GM19193 (cell line): ENCODE data around the gene SELENOH.

Experiments used
- POLR2A ChIP-seq: IDR thresholded peaks from 4 replicates; pipeline ENCODE4 v1.6.1; 2011; ENCODE audit not compliant: insufficient read depth, insufficient read length; ENCODE audit errors: extremely low read depth

Gene SELENOH

GRCh38 chr11:57741132-57742086, at the start of gene SELENOH:
Gene SELENOH, plus strand, starts transcription at chr11:57741491. Its CDS starts 105 bp downstream, at chr11:57741596.
- TF ChIP-seq POLR2A: peak; percentile 91

- TF ChIP-seq POLR2A: no peak
These were observed 42.4 kb upstream of the SELENOH start for GRCh38 chr11:57698843-57699365.

- no peak for TF ChIP-seq POLR2A
These were observed 41.5 kb upstream of the SELENOH start for GRCh38 chr11:57699813-57700212.

GRCh38 chr11:57700425-57700824, 40.9 kb upstream of the SELENOH start:
- TF ChIP-seq POLR2A: no peak

- no peak for TF ChIP-seq POLR2A
These were observed 38.0 kb upstream of the SELENOH start for GRCh38 chr11:57703341-57703740.

- TF ChIP-seq POLR2A: no peak
These were observed 36.4 kb upstream of the SELENOH start for GRCh38 chr11:57704932-57705331.

- no peak for TF ChIP-seq POLR2A
These were observed 31.4 kb upstream of the SELENOH start for GRCh38 chr11:57709802-57710367.

- peak; percentile 48 for TF ChIP-seq POLR2A
These were observed 29.7 kb upstream of the SELENOH start, which contains the start of gene MED19 for GRCh38 chr11:57711414-57712255. Gene MED19, minus strand, starts transcription at chr11:57712215. Its CDS starts 36 bp downstream, at chr11:57712179.

- peak; percentile 82 for TF ChIP-seq POLR2A
These were observed 28.8 kb upstream of the SELENOH start, which contains the start of gene TMX2 for GRCh38 chr11:57712256-57713150. Gene TMX2, plus strand, starts transcription at chr11:57712593. Its CDS starts 26 bp downstream, at chr11:57712619.

- no peak for TF ChIP-seq POLR2A
These were observed 27.5 kb upstream of the SELENOH start for GRCh38 chr11:57713835-57714234.

- TF ChIP-seq POLR2A: no peak
These were observed 14.1 kb upstream of the SELENOH start for GRCh38 chr11:57727185-57727584.

GRCh38 chr11:57728829-57729228, 12.5 kb upstream of the SELENOH start:
- TF ChIP-seq POLR2A: no peak

- no peak for TF ChIP-seq POLR2A
These were observed 11.8 kb upstream of the SELENOH start for GRCh38 chr11:57729479-57729878.

- no peak for TF ChIP-seq POLR2A
These were observed 8.6 kb upstream of the SELENOH start for GRCh38 chr11:57732661-57733060.

GRCh38 chr11:57735619-57736298, 5.5 kb upstream of the SELENOH start:
- no peak for TF ChIP-seq POLR2A
